Sciatic nerve (tissue), 2 donors: Measurements from ENCODE around the gene RNU1-1. TPM values are rescaled to one million over a fixed set of nuclear protein-coding genes. Genes with fewer than 3 reads are reported as not detected.
A peak's percentile ranks its signal among the peaks of the same experiment; 100 is the strongest.
"Not testable (repeated sequence)": the region's sequence is repeated elsewhere in the genome, so short reads cannot be mapped to it uniquely, and the experiment has no call there.

Experiments used
- ATAC-seq: fragments of 200-7000 bp; cut with Tn5 transposase; one replicate; pipeline ENCODE4 v1.9.1; 2020; ENCODE audit warnings: mild to moderate bottlenecking, moderate library complexity
- DNase-seq: peaks from one replicate; pipeline ENCODE4 v3.0.0-alpha.2; 2020; ENCODE audit warnings: low spot score
- intact Hi-C: fragments of 100-400 bp; cut with DNase I; formaldehyde crosslinking; loops from one replicate; pipeline ENCODE4 v1.14.2; 2022
- total RNA-seq: library from RNA; stranded (reverse); fragmentation: NEBNext Ultra II Directional; extraction: Animal tissue kit (Norgen Biotek cat#: 25700); gene quantifications from one replicate; pipeline ENCODE4 v1.2.1, GENCODE V29; 2021
- donor health status: DM: no; HTN: no; CAD: no.
- donor health status: DM: no; HTN: no; CAD: no.

Gene RNU1-1
- 13,769 TPM for total RNA-seq

DNA sequence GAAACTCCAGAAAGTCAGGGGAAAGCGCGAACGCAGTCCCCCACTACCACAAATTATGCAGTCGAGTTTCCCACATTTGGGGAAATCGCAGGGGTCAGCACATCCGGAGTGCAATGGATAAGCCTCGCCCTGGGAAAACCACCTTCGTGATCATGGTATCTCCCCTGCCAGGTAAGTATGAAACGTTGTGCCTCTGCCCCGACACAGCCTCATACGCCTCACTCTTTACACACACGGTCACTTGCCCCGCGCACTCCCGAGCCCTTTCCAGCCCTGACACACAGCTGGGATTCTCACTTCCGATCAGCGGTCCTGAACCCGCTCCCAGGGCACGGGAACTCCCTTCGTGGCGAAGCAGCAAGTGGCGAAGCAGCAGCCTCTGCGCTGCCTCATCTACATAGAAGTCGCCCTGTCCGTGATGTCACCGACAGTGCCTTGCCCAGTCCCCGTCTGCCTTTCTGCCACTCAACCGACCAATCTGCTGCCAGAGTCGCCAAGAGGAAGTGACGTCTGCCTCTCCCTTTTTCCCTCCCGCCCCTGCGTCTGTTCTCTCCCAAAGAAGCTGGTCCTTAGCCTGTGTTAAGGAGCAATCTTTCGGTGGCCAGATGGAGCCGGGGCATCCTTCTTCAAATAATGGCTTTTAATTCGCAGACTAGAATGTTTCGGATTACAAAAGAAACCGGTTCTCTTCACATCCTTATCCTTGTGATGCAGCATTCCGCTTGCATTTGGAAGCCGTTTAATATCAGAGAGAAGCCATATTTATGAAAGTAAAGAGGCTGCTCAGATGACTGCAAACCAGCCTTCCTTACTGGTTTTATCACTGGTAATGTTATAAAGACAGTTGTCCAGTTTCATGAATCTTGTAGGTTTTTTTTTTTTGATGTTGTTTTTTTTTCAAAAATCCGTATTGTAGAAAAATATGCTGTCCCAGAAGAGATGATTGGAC, at the start of gene RNU1-1:
RNU1-1 (minus strand) TSS at position 179 of the 949 bp plus-strand sequence.
- DNase-seq = peak; percentile 75
- intact Hi-C loops = loop anchor here (10.0 kb wide), 1 partner anchor 900 kb away; the partner anchor contains the start of gene DDI2
- peak; percentile 89 for ATAC-seq

DNA sequence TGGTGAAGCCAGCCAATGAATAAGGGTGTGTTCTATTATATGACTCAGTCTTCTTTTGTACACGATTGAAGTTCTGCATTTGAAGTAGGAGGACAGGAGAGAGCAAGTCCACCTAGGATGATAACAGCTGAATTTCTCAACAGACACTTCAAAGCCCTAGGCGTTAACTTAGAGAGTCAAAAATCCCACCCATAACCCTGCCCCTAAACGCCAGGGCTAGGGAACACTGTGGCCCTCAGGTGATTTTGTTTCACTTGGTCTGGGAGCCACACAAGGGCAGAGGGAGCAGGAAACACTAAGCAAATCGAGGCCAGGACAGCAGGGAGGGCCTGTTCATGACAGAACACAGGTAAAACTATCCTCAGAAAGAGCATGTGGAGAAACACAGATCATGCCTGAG, 47.0 kb upstream of the RNU1-1 start:
- ATAC-seq, intact Hi-C loops, DNase-seq: not testable (repeated sequence)

DNA sequence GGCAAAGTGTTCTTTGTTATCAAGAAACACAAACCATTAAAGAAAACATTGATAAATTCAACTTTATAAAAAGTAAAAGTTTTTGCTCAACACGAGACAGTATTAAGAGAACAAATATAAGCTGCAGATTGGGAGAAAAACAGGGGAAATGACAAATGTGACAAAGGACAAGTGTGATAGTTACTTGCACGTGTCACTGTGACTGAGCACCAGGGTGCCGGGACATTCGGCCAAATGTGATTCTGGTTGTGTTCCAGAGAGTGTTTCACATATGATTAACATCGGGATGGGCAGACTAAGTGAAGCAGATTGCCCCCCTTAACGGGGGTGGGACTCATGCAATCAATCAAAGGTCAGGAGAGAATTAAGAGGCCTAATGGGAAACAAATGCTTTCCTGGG, 46.4 kb upstream of the RNU1-1 start:
- intact Hi-C loops, ATAC-seq, DNase-seq: not testable (repeated sequence)

DNA sequence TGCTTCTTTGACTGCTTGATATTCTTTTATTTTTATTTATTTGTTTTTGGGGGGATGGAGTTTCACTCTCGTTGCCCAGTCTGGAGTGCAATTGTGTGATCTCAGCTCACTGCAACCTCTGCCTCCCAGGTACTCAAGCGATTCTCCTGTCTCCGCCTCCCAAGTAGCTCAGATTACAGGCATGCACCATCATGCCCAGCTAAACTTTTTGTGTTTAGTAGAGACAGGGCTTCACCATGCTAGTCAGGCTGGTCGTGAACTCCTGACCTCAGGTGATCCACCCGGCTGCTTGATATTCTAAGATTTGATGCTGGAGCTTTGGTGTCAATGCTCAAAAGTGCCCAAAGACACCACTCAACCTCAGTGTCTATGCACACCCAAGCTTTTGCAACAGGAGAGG, 45.6 kb upstream of the RNU1-1 start:
- intact Hi-C loops = not testable (repeated sequence)

DNA sequence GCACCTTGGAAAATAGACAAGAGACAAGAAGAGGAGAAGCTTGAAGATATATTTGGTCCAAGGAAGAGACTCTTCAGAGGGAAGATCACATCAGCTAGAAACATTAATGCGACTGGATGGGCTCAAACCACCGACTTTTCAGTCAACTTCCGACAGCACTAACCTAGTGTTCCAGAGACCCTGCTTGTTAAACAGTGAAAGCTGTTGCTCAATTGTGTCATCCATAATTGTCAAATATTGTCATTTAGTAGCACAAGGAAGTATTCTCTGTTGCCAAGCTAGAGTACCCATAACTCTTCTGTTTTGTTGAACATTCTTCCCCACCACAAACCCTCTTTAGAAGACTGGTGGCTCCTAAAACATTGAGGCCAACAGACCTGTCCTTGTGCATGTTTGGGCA, 42.9 kb upstream of the RNU1-1 start:
- ATAC-seq, intact Hi-C loops, DNase-seq: not testable (repeated sequence)

More for the DNA sequence above, 45.6 kb upstream of the RNU1-1 start:
- DNase-seq, ATAC-seq: not testable (repeated sequence)

DNA sequence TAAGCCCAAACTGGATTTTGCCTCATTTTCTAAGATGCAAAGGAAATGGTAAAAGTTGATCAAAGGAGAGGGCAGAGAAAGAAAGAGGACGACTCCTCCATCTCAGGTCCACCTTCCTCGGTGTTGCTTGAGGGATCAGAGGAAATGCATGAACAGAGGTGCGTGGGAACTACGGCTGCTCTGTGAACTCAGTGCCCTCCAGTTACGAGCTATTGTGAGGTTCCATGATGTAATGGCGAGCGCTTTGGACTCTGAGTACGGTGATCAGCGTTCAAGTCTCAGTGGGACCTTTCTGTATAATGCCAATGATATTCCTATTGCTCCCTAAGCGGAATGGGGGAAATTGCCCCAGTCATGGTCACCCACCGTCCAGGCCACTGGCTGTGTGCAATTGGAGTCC, 39.2 kb upstream of the RNU1-1 start:
- DNase-seq, ATAC-seq, intact Hi-C loops: not testable (repeated sequence)

DNA sequence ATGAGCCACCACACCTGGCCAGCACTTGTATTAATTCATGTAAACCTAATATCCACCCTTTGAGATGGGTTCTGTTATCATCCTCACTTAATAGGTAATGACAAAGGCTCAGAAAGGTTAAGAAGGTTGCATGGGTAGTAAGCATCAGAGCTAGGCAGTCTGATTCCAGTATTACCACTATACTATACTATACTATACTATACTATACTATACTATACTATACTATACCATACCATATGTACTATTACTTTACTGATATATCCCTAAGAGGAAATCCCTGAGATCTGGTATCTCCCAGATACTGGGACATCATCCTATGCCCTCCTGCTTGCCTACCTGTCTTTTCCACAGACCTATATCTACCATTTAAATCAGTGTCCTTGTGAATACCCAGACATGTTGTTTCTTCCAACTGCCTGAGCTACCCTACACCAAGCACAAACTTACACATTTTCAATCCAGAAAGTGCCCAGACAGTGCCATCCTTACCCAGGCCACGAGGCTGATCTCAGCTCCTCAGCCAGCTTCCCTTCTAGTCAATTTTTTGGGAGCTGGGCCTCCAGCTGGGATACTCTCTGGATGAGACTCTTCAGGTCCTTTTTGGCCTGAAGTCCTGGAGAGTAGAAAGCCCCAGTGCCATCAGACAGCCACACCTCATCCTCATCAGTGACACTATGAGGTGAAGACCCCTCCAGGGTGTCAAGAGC, 36.3 kb upstream of the RNU1-1 start:
- intact Hi-C loops, DNase-seq: not testable (repeated sequence)
- peak; percentile 20 for ATAC-seq

DNA sequence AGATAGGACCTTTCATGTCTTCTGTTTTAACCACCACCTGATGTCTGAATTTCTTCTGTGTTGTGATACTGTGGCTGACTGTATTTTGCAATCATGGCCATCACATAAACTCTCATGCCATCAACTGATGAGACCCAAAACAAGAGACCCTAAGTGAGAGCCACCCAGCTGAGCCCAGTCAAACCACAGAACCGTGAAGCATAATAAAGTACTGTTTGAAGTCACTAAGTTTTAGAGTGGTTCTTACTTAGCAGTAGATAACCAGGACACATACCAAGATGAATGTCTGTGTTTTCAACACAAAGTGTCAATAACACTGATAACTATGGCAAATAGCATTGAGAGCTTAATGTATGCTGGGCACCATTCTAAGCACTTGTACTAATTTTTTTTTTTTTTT, 35.5 kb upstream of the RNU1-1 start:
- DNase-seq, intact Hi-C loops, ATAC-seq: not testable (repeated sequence)

DNA sequence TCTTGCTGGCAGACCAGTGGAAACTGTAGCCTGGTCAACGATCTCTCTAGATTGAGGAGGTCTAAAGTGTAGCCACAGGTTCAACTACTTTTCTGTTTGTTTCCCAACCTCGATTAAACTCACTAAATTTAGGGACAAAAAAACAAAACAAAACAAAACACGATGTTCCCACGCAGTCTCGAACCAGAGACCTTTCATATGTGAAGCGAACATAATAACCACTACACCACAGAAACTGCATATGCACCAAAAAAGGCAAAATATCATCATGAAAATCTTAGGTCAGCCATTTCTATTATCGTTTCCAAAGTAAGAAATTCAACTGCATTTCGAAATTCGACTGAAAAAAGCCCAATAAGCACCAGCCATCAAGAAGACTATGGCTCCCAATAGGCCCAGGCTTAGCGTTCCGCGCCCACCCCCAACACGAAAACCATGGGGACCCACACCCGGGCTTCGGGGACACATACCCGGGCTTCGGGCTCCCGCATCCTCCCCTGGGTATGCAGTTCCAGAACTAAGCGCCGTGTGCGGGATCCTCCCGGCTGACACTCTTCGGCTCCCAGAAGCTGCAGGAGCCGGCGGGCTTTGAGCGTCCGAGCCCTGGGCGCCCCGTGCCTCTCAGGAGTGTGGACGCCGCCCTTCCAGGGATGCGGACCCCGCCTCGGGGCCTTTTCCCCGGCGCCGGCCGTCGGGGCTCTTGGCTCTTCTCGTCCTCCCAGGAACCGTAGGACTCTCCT, 33.6 kb upstream of the RNU1-1 start:
- DNase-seq, intact Hi-C loops: not testable (repeated sequence)
- peak; percentile 24 for ATAC-seq

DNA sequence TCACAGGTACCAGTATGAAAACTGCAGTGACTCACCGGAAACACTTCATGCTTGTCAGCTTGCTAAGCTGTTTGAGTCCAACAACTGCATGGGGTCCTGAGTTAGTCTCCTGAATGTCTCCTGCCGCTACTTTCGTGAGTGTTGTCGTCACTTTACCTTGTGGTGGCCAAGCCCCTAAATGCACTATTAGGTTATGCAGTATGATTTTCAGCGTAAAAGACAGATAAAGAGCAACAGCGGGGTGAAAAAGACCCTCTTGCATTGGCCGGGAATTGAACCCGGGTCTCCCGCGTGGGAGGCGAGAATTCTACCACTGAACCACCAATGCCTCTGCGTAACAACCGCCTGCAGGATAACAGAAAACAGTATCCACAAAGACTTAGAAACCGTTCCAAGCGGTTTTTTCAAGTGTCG, 31.6 kb upstream of the RNU1-1 start:
- ATAC-seq, DNase-seq, intact Hi-C loops: not testable (repeated sequence)

DNA sequence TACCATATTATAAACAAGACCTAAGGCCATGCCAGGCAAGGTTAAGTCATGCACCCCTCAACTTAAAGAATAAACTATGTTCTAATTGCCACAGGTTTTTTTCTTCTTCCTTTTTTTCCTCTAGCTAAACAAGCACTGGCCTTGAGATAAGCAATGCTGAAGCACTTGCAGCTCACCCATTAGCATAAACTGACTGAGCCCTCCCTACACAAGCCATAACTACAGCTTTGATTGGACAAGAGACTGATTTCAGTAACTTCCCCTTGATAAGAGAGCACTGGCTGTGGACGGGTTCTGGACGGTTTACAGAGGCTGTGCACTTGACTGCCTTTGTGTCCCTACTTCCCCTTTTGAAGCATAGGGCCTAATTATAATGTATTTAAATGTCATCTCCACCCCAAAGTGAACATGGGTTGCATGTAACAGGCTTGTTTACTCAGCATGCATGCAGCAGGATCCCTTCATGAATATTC, 26.4 kb upstream of the RNU1-1 start:
- DNase-seq, intact Hi-C loops: not testable (repeated sequence)

DNA sequence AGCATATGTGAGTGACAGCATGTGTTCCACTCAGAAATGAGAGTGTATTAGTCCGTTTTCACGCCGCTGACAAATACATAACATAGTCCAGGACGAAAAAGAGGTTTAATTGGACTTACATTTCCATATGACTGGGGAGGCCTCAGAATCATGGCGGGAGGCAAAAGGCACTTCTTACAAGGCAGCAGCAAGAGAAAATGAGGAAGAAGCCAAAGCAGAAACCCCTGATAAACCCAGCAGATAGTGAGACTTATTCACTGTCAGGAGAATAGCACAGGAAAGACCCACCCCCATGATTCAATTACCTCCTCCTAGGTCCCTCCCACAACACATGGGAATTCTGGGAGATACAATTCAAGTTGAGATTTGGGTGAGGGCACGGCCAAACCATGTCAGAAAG, 23.4 kb upstream of the RNU1-1 start:
- DNase-seq, ATAC-seq, intact Hi-C loops: not testable (repeated sequence)

More for the DNA sequence above, 26.4 kb upstream of the RNU1-1 start:
- not testable (repeated sequence) for ATAC-seq

DNA sequence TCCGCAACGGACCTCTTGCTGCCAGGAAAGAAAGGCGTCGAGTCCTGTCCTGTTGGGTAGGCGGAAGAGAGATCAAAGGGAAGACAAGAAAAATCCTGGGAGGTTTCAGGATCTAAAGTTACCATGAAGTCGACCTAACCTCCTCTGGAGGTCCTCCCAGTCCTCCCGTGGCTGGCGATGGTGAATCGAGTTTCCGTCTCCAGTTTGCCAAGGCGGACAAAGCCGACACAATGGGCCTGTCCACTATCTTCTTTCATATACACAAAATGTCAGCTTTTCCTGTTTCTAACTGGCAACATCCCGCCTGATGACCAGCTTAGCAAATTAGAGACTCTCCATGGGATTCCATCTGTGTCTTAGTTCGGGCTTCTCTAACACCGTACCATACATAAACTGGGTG, 22.7 kb upstream of the RNU1-1 start:
- ATAC-seq, intact Hi-C loops: not testable (repeated sequence)
- DNase-seq = peak; percentile 54

DNA sequence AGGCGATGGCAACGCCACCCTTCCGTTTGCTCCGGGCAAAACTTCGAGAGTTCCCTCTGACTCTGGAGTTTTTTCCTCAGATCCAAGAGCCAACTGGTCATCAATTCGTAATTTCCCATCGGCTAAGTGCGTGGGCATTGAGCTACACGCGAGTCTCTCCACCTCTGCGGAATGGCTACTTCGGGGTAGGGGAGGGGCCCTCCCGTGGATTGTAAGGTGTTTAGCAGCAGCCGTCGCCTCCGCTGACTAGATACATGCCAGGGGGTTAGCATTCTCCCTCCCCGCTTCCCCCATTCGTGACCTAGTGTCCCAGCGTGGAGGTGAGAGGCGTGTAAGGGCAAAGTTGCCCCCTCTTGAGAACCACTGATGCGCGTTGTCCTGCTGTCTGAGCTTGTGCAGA, 21.8 kb upstream of the RNU1-1 start:
- intact Hi-C loops, DNase-seq: not testable (repeated sequence)
- ATAC-seq = peak; percentile 18

DNA sequence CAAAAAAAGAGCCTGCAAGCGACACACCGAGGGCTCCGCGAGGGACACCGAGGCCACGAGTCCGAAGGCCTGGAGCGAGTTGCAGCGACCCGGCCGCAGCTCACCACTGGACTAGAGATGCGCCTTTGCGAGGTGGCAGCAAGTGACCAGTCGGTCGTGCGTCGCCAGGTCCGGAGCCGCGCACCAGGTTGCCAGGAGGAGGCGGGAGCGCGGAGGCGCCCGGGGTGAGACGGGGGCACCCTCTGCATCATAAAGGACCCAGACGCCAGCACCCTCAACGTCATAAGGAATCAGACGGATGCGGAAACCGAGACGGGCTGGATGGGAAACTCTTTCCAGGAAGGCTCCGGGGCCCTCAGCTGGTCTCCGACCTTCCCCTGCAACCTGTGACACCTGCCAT, 21.4 kb upstream of the RNU1-1 start:
- peak; percentile 57 for ATAC-seq

DNA sequence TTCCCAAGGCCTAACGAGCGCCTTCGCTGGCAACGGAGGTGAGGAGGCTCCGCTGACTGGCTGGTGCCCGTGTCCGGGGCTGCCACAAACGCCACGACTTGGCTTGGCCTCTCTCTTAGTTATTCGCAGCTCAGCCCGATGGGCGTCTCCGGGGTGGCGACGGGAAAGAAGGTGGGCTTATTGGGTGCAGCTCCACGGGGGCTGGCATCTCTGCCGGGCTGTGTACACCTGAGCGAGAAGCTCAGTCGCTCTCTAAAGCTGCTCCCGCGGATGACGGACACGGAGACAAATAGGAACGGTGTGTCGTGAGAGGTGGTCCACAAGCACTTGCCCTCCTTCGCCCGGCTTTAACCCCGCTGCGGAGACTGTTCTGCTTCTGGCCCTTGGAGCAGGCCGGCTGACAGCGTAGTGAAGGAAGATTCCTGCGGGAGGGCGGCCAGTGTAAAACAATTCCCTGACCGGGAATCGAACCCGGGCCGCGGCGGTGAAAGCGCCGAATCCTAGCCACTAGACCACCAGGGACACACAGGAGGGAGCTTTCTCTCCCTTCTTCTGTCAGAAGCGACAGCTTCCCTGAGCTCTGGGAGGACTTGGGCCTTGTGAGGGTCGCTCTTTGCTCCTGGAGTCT, 20.9 kb upstream of the RNU1-1 start:
- intact Hi-C loops = not testable (repeated sequence)
- DNase-seq (peak; percentile 83), ATAC-seq (peak; percentile 94)

More for the DNA sequence above, 21.4 kb upstream of the RNU1-1 start:
- peak; percentile 62 for DNase-seq
- intact Hi-C loops = not testable (repeated sequence)

DNA sequence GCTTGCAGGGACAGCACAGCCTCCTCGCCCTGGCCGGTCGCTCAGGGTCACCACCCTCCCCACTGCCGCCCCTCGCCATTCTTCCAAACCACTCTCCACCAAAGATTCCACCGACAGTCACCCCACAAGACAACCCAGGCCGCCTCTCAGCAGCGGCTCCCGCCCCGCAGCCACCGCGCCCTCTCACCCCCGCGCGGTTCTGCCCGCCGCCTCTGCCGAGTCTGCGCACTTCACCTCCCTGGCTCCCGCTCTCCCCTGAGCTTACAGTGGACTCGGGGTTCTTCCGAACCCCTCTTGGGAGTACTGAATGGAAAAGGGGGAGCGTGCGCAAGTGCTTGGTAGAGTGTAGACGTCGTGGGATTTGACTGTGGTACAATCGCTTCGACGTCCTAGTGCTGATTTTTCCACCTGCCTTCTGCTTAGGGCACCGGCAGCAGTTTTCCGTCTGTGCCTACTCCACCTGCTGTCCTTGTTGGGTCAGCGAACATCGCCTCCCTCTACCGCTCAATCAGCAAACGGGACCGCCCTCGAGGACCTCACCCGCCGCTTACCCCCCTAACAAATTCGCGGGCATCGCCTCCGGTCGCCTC, 20.2 kb upstream of the RNU1-1 start:
- DNase-seq, intact Hi-C loops: not testable (repeated sequence)
- ATAC-seq = peak; percentile 50
